Neural cell (in vitro differentiated cells): ENCODE data around the gene CABP4. TPM values are rescaled to one million over a fixed set of nuclear protein-coding genes. Genes with fewer than 3 reads are reported as not detected.

ENCODE experiments used
- H2AFZ ChIP-seq: fragments of 200-600, 300-800 bp; sonication (generic), shearing (Covaris generic); 2 replicates; pipeline ENCODE4 v1.6.0; 2014; ENCODE audit warnings: low read depth, mild to moderate bottlenecking, antibody characterized with exemption, low read length, moderate library complexity
- H3F3A ChIP-seq: fragments of 200-600 bp; shearing (Covaris generic); 2 replicates; pipeline ENCODE4 v1.6.1; 2016; ENCODE audit warnings: mild to moderate bottlenecking, moderate library complexity, mixed read lengths, antibody characterized with exemption, low read length; ENCODE audit not compliant: insufficient read depth, poor library complexity, severe bottlenecking
- H3K27ac ChIP-seq: fragments of 200-600, 300-800 bp; sonication (generic), shearing (Covaris generic); 2 replicates; pipeline ENCODE4 v1.5.1; 2014; ENCODE audit warnings: mild to moderate bottlenecking, low read length, moderate library complexity
- H3K27me3 ChIP-seq: fragments of 300-800, 200-600 bp; sonication (generic), shearing (Covaris generic); 2 replicates; pipeline ENCODE4 v1.6.0; 2014; ENCODE audit warnings: mild to moderate bottlenecking, low read depth, low read length, moderate library complexity; ENCODE audit not compliant: insufficient read depth
- H3K36me3 ChIP-seq: fragments of 300-800, 200-600 bp; sonication (generic), shearing (Covaris generic); 2 replicates; pipeline ENCODE4 v1.5.1; 2014; ENCODE audit warnings: mild to moderate bottlenecking, antibody characterized with exemption, low read length, moderate library complexity; ENCODE audit not compliant: insufficient read depth
- H3K4me2 ChIP-seq: fragments of 300-800, 200-600 bp; sonication (generic), shearing (Covaris generic); 2 replicates; pipeline ENCODE4 v1.6.0; 2014; ENCODE audit warnings: mild to moderate bottlenecking, low read length
- H3K4me3 ChIP-seq: fragments of 300-800, 200-600 bp; sonication (generic), shearing (Covaris generic); 2 replicates; pipeline ENCODE4 v1.5.1; 2014; ENCODE audit warnings: mild to moderate bottlenecking, low read length, moderate library complexity
- H3K79me2 ChIP-seq: fragments of 200-600 bp; shearing (Covaris generic); replicated peaks from 2 replicates; pipeline ENCODE4 v1.6.0; 2014; ENCODE audit warnings: mild to moderate bottlenecking, low read length, moderate library complexity; ENCODE audit not compliant: insufficient read depth
- H3K9ac ChIP-seq: fragments of 300-800, 200-600 bp; sonication (generic), shearing (Covaris generic); 2 replicates; pipeline ENCODE4 v1.6.1; 2016; ENCODE audit warnings: mild to moderate bottlenecking, low read length, mixed read lengths
- H3K9me2 ChIP-seq: fragments of 200-600 bp; shearing (Covaris generic); 2 replicates; pipeline ENCODE4 v1.6.1; 2016; ENCODE audit warnings: mild to moderate bottlenecking, low read length, mixed read lengths; ENCODE audit not compliant: insufficient read depth
- H3K9me3 ChIP-seq: fragments of 200-600, 300-800 bp; sonication (generic), shearing (Covaris generic); 2 replicates; pipeline ENCODE4 v1.6.1; 2016; ENCODE audit warnings: mild to moderate bottlenecking, mixed run types, low read length, moderate library complexity, mixed read lengths
- H4K20me1 ChIP-seq: fragments of 200-600 bp; shearing (Covaris generic); 2 replicates; pipeline ENCODE4 v1.6.1; 2016; ENCODE audit warnings: mild to moderate bottlenecking, mixed run types; ENCODE audit not compliant: insufficient read depth
- CTCF ChIP-seq: fragments of 450-650 bp; IDR thresholded peaks from 2 replicates; pipeline ENCODE4 v1.5.1; 2014; ENCODE audit warnings: antibody characterized with exemption, mild to moderate bottlenecking, moderate library complexity; ENCODE audit not compliant: poor library complexity, severe bottlenecking
- EP300 ChIP-seq: fragments of 450-650 bp; conservative IDR thresholded peaks from 2 replicates; pipeline ENCODE4 v1.6.1; 2014; ENCODE audit warnings: antibody characterized with exemption, mild to moderate bottlenecking, moderate library complexity; ENCODE audit not compliant: poor library complexity, severe bottlenecking
- EZH2 ChIP-seq: fragments of 200-600, 300-800 bp; shearing (Covaris generic), sonication (generic); IDR thresholded peaks from 2 replicates; pipeline ENCODE4 v1.6.1; 2014; ENCODE audit warnings: antibody characterized with exemption, low read length, borderline replicate concordance, mild to moderate bottlenecking; ENCODE audit not compliant: insufficient read depth, poor library complexity, severe bottlenecking
- MXI1 ChIP-seq: fragments of 450-650 bp; conservative IDR thresholded peaks from 2 replicates; pipeline ENCODE4 v1.6.1; 2014; ENCODE audit warnings: antibody characterized with exemption, mild to moderate bottlenecking; ENCODE audit not compliant: poor library complexity, severe bottlenecking
- POLR2AphosphoS5 ChIP-seq: IDR thresholded peaks from 2 replicates; pipeline ENCODE4 v1.6.1; 2012
- RAD21 ChIP-seq: fragments of 450-650 bp; conservative IDR thresholded peaks from 2 replicates; pipeline ENCODE4 v1.6.1; 2014; ENCODE audit warnings: antibody characterized with exemption, mild to moderate bottlenecking, moderate library complexity
- TAF1 ChIP-seq: IDR thresholded peaks from 2 replicates; pipeline ENCODE4 v1.6.1; 2012; ENCODE audit warnings: low read depth
- polyA plus RNA-seq: library from polyadenylated mRNA; depleted of rRNA; stranded (reverse); fragments of >200 nt; gene quantifications from 2 replicates; pipeline ENCODE4 v1.2.3, GENCODE V29; 2014
- TF ChIP-seq, protein P1 (sequence below): IDR thresholded peaks from 2 replicates; pipeline ENCODE4 v1.6.1; 2012; ENCODE audit warnings: borderline replicate concordance

The CABP4 gene
- polyA plus RNA-seq, 1 donor from 2014 or later = not detected

DNA sequence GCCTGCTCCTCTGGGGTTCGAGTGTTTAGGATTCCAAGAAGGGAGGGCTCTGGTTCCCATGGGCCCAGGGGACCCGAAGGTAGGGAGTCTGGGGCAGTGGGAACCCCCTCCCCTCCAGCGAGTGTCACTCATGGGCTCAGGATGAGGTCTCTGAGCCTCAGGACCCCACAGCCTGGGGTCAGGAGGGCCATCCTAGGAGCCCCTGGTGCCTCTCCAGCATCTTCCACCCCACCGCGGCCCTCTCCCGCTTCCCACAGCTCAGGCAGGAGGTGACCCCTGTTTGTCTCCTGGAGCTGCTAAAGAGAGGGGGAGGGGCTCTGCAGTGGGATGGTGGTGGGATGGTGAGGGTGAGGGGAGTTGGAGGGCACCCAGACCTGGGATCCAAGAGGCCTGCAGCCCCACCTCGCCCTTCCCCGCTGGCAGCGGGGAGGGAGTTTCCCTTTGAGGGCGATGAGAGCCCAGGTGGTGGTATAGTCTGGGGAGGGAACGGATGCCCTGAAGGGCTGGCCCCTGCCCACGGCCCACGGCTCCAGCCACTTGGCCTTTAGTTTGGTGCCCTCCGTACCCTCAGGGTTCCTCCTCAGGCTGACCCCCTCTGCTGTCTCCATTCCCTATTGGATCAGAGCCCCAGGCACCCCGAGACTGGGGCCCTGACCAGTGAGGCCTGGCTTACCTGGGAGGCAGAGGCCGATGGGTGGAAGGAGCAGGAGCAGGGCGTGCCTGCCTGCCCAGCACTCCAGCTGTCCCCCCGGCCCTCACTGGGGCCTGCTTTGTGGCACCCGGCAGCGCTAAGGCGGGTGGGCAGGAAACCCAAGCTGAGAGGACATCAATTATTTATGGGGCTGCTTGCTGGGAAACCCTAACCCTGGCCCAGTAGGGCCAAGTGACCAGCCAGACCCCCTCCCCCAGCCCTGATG, 1.1 kb upstream of the CABP4 start:
- H3K27me3 ChIP-seq = no peaks in the 10 kb centered on the region
- no peak overlapping the region for H3K4me3 ChIP-seq
- H3K79me2 ChIP-seq = no peaks in the 10 kb centered on the region
- no peak overlapping the region for H3K27ac ChIP-seq
- no peak for TF ChIP-seq TAF1
- no peaks in the 10 kb centered on the region for H3K9me3 ChIP-seq
- H3K9me2 ChIP-seq = no peaks in the 10 kb centered on the region
- H4K20me1 ChIP-seq = no peaks in the 10 kb centered on the region
- H2AFZ ChIP-seq = no peak overlapping the region
- H3K4me2 ChIP-seq = no peak overlapping the region
- H3K36me3 ChIP-seq = no peaks in the 10 kb centered on the region
- H3K9ac ChIP-seq = no peak overlapping the region
- no peaks in the 10 kb centered on the region for H3F3A ChIP-seq

DNA sequence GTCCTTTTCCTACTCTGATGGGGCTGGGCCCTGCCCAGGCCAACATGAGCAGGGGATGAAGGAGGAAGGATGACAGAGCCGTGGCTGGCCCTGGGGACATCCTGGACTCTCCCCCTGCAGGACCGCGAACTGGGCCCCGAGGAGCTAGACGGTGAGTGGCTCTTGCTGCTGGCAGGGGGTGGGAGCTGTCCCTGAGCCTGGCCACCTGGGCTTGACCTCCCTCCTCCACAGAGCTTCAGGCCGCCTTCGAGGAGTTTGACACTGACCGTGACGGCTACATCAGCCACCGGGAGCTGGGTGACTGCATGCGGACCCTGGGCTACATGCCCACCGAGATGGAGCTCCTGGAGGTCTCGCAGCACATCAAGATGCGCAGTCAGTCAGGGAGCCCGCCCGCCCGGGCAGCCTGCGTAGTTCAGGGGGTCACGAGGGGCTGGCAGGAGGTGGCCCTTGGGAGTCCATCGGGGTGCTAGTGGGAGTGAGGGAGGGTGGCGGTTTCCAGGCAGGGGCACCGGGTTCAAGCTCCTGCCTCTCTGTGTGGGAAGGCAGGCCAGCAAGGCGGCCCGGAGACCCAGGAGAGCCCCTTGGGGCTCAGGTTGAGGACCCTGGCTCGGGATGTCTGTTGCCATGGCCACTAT, 1.0 kb downstream of the CABP4 start:
- H3K9me3 ChIP-seq = no peaks in the 10 kb centered on the region
- H3K79me2 ChIP-seq = no peaks in the 10 kb centered on the region
- H3K4me2 ChIP-seq = no peak overlapping the region
- no peaks in the 10 kb centered on the region for H3F3A ChIP-seq
- H3K9me2 ChIP-seq = no peaks in the 10 kb centered on the region
- H2AFZ ChIP-seq = no peak overlapping the region
- no peak overlapping the region for H3K9ac ChIP-seq
- no peaks in the 10 kb centered on the region for H3K36me3 ChIP-seq
- H4K20me1 ChIP-seq = no peaks in the 10 kb centered on the region
- TF ChIP-seq MXI1 (no peak), TAF1 (no peak), EP300 (no peak), POLR2AphosphoS5 (no peak), RAD21 (no peak), CTCF (no peak), EZH2 (no peak)
- TF ChIP-seq, protein P1, sequence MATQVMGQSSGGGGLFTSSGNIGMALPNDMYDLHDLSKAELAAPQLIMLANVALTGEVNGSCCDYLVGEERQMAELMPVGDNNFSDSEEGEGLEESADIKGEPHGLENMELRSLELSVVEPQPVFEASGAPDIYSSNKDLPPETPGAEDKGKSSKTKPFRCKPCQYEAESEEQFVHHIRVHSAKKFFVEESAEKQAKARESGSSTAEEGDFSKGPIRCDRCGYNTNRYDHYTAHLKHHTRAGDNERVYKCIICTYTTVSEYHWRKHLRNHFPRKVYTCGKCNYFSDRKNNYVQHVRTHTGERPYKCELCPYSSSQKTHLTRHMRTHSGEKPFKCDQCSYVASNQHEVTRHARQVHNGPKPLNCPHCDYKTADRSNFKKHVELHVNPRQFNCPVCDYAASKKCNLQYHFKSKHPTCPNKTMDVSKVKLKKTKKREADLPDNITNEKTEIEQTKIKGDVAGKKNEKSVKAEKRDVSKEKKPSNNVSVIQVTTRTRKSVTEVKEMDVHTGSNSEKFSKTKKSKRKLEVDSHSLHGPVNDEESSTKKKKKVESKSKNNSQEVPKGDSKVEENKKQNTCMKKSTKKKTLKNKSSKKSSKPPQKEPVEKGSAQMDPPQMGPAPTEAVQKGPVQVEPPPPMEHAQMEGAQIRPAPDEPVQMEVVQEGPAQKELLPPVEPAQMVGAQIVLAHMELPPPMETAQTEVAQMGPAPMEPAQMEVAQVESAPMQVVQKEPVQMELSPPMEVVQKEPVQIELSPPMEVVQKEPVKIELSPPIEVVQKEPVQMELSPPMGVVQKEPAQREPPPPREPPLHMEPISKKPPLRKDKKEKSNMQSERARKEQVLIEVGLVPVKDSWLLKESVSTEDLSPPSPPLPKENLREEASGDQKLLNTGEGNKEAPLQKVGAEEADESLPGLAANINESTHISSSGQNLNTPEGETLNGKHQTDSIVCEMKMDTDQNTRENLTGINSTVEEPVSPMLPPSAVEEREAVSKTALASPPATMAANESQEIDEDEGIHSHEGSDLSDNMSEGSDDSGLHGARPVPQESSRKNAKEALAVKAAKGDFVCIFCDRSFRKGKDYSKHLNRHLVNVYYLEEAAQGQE = no peak
- H3K4me3 ChIP-seq = no peak overlapping the region
- no peak overlapping the region for H3K27ac ChIP-seq
- H3K27me3 ChIP-seq = no peaks in the 10 kb centered on the region
